Skeletal muscle cell (primary cell): ENCODE results near the gene FAM83E.
"Not testable (repeated sequence)": the region's sequence is repeated elsewhere in the genome, so short reads cannot be mapped to it uniquely, and the experiment has no call there.

Source experiments
- DNase-seq: peaks from one replicate; pipeline ENCODE4 v3.0.0-alpha.2; 2010; ENCODE audit warnings: low read depth
- H3K4me3 ChIP-seq: 2 replicates; pipeline ENCODE4 v1.5.1; 2011; ENCODE audit warnings: low read depth, mild to moderate bottlenecking, control low read depth, low read length, moderate library complexity

Gene FAM83E

GRCh38 chr19:48614436-48615230, at the start of gene FAM83E:
FAM83E (minus strand) TSS chr19:48615076; CDS start chr19:48613372, 1,704 bp downstream.
- no peak for DNase-seq
- H3K4me3 ChIP-seq, result no peak within 1 kb of the TSS

DNA sequence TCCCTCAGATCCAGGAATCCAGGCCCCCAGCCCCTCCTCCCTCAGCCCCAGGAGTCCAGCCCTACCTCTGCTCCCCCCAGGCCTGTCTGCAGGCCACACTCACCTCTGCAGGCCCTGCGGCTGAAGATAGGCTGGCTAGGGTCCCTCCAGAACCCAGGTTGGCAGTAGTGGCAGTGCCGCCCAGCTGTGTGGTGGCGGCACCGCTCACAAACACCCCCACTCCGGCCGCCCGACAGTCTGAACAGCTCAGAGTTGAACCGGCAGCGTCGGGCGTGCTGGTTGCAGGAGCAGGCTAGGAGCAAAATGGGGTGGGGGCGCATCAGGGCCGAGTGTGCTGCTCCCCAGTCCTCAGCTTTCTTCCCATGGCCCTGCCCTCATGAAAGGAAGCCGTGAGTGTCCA, 49.6 kb upstream of the FAM83E start:
- DNase-seq, result no peak
- H3K4me3 ChIP-seq, result no peak overlapping the region

GRCh38 chr19:48663667-48664066, 48.8 kb upstream of the FAM83E start:
- no peak overlapping the region for H3K4me3 ChIP-seq

DNA sequence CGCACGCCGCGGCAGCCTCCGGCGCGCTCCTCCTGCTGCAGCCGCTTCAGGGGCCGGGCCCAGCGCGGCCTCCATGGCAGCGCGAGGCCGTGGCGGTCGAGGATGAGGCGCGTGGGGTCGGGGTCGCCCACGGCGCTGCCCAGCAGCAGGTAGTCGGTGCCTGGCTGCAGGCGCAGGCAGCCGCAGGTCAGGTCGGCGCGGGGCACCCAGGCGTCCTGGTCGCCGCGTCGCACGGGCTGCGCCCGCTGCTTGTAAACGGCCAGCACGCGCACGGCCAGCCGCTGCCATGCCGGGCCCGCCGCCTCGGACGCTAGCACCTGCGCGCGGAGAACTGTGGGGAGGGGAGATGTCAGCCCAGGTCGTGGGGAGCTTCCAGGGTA, 46.8 kb upstream of the FAM83E start:
- no peak overlapping the region for H3K4me3 ChIP-seq
- no peak for DNase-seq

More at GRCh38 chr19:48663667-48664066, 48.8 kb upstream of the FAM83E start:
- no peak for DNase-seq

DNA sequence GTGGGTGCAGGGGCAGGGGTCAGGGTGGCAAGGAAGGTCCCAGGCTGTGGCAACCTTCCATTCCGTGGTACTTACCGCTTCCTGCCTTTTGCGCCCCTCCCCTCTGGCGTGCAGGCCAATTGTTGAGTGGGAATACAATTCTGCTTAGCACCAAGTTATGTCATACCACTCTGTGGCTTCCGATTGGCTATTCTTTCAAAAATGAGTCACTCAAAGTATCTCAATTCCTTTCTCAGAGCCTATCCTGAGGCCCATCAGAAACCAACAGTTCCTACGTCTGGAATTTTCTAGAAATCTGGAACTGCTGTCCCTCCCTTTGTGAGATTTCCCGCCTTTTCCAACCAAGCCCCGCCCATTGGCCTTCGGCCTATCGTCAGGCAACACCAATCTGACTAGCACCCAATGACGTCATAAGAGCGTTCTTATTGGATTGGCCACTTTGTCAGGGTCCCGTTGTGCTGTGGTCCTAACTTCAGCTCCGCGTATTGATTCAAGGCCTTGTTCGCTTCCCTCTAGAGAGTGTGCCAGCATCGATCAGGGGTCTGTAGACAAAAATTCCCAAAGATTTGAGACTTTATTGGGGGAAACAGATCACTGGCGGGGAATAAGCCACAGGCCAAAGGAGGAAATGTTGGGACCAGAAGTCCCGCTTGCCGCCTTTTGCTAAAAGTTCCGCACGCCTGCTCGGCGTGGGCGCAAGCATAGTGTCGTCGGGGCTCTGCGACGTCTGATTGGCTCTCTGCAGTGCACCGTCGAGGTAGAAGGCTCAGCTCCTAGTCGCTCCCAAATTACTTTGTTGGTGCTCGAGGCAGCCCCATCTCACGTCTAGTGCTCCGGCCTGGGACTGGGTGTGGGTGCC, 46.2 kb upstream of the FAM83E start:
- DNase-seq, result no peak

GRCh38 chr19:48659768-48660167, 44.9 kb upstream of the FAM83E start:
- DNase-seq, result no peak
- no peak overlapping the region for H3K4me3 ChIP-seq

More for the DNA sequence above, 46.2 kb upstream of the FAM83E start:
- H3K4me3 ChIP-seq, result no peak overlapping the region

DNA sequence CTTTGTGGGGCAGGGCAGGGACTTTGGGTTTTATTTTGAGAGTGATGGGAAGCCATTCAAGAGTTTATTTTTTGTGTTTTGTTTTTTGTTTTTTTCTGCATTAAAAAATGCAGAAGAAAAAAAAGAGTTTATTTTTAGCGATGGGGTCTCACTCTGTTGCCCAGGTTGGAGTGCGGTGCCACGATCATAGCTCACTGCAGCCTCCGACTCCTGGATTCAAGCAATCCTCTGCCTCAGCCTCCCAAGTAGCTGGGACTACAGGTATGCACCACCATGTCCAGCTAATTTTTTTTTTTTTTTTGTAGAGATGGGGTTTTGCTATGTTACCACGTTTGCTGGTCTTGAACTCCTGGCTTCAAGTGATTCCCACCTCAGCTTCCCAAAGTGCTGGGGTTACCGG, 43.6 kb upstream of the FAM83E start:
- no peak for DNase-seq
- no peak overlapping the region for H3K4me3 ChIP-seq

DNA sequence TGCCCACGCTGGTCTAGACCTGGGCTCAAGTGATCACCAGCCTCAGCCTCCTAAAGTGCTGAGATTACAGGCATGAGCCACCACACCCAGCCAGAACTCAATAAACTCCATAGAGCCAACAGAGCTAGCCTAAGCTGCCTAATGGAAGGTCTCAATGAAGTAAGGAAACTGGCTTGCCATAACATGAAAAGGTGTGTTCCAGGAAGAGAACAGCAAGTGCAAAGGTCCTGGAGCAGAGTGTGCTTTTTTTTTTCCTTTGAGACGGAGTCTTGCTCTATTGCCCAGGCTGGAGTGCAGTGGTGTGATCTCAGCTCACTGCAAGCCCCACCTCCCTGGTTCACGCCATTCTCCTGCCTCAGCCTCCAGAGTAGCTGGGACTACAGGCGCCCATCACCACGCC, 43.0 kb upstream of the FAM83E start:
- DNase-seq, H3K4me3 ChIP-seq: not testable (repeated sequence)

DNA sequence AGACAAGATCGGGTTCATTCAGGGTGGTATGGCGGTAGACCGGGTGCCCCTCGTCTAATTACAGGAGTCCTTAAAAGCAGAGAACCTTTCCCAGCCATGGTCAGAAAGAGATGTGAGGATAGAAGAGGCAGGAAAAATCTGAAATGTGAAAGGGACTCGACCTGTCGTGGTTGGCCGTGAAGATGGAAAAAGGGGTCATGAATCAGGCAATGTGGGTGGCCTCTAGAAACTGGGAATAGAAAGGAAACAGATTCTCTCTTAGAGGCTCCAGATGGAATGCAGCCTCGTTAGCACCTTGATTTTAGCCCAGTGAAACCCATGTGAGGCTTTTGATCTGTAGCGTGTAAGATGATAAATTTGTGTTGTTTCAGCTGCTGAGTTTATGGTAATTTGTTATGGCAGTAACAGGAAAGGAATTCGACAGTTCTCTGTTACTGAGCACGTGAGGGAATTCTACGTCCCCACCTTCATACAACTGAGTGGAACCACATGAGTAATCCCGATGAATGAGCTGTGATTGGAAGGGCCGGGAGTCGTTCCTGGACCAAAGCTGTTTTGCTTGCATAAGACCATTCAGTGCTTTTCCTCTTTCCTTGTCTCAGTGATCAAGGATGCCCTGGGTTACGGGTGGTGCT, 42.1 kb upstream of the FAM83E start:
- DNase-seq, result no peak
- no peak overlapping the region for H3K4me3 ChIP-seq

- no peak overlapping the region for H3K4me3 ChIP-seq
- DNase-seq, result no peak
Measured at GRCh38 chr19:48654299-48655059, 39.6 kb upstream of the FAM83E start.

- H3K4me3 ChIP-seq, result no peak overlapping the region
- DNase-seq, result no peak
Measured at GRCh38 chr19:48651683-48652048, 36.8 kb upstream of the FAM83E start.

DNA sequence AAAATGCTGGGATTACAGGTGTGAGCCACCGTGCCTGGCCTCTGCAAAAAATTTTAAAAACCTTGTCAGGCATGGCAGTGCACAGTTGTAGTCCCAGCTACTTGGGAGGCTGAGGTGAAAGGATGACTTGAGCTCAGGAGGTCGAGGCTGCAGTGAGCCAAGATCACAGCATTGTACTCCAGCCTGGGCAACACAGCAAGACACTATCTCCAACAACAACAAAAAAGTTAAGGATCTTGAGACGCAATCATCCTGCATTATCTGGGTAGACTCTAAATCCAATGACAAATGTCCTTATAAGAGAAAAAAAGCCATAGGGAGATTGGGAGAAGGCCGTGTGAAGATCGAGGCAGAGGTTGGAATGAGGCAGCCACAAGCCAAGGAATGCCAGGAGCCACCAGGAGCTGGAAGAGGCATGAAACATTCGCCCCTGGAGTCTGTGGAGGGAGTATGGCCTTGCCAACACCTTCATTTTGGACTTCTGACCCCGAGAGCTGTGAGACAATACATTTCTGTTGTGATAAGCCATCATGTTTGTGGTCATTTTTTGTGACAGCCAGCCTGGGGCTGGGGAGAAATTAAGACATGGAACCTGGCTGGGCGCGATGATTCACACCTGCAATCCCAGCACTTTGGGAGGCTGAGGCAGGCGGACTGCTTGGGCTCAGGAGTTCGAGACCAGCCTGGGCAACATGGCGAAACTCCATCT, 36.3 kb upstream of the FAM83E start:
- DNase-seq, result no peak

DNA sequence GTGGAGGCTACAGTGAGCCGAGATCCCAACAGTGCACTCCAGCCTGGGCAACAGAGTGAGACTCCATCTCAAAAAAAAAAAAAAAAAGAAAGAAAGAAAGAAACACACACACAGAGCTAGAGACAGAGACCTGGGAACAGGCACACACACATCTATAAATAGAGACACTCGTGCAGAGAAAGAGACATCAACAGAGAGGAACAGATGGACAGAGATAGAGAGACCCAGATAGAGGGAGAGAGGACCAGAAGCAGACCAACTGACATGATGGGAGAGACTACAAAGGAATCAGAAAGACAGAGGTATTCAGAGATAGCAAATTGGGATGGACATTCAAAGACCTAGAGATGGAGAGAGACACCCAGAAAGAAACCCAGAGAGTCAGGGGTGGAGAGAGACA, 33.3 kb upstream of the FAM83E start:
- no peak for DNase-seq
- H3K4me3 ChIP-seq, result no peak overlapping the region

More for the DNA sequence above, 36.3 kb upstream of the FAM83E start:
- H3K4me3 ChIP-seq, result no peak overlapping the region

DNA sequence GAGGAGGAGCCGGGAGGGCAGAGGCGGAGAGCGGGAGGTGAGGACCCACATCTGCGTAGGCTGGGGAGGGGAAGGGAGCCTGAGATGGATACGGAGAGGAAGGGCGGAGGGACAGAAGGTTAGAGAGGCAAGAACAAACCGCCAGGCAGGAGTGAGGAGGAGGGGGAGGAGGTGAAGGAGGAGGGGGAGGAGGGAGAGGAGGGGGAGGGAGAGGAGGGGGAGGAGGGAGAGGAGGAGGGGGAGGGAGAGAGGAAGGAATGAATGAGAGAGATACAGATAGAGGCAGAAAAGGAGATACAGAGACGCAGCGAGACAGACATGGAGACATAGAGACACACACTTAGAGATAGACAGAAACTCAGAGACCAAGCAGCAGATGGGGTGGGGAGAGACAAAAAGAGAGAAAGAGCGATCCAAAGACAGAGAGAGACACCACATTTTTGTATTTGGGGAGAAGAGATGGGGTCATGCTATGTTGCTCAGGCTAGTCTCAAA, 31.9 kb upstream of the FAM83E start:
- H3K4me3 ChIP-seq, result peak overlapping the region; percentile 55

DNA sequence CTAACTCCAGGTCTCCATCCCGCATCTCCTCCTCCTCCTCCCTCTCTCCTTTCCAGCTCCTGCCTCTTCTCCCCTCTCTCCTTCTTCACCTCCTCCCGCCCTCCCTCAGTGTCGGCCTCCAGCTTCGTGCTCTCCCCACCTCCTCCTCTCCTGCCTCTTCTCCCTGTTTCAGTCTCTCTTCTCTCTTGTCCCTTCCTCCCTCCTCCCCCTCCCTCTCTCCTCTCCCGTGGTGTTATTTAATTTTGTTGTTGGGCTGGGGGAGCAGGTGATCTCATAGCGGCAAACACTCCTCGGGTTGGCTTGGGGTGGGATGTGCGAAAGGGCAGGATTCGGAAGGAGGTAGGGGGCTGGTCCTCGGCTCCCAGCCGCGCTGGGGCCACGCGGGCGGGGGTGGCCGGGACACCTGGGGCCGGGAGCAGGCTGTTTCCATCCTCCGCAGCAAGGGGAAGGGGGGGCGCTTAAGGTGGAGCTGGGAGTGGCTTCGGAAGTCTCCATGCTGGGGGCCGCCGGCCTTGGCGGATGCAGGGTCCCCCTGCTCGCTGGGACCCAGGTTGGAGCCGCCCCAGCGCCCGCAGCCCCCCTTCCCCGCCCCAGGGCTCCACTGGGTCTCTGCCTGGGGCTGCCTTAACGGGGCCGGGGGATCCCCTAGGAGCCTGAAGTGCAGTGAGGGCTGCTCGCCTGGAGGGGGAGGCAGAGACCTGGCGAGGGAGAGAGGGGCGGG, 31.3 kb upstream of the FAM83E start, which contains the start of gene CA11:
CA11 (minus strand) TSS at position 187 of the 721 bp plus-strand sequence. CDS start 555 bp downstream, outside the sequence.
- peak within 1 kb of the TSS; percentile 55 for H3K4me3 ChIP-seq
- DNase-seq, result no peak

More for the DNA sequence above, 31.9 kb upstream of the FAM83E start:
- no peak for DNase-seq

GRCh38 chr19:48645620-48646000, 30.7 kb upstream of the FAM83E start:
- no peak for DNase-seq
- H3K4me3 ChIP-seq, result peak overlapping the region; percentile 55

GRCh38 chr19:48644839-48645619, 30.2 kb upstream of the FAM83E start:
- DNase-seq, result no peak
- peak overlapping the region; percentile 55 for H3K4me3 ChIP-seq
